ENCODE measurements around the gene GNG7. TPM values are rescaled to one million over a fixed set of nuclear protein-coding genes. Genes with fewer than 3 reads are reported as not detected.

GNG7 gene
- total RNA-seq, 1 donor from 2014 or later, result 11.5 TPM

Small RNA genes within 50 kb of the gene (microRNA-seq; reads per million reads assigned to microRNA genes)
- not detected for gene MIR7850

Other genes with a start within 250 kb of the GNG7 start
- gene LMNB2, start 245.7 kb downstream of the GNG7 start, total RNA-seq, result 16.3 TPM
- 136 TPM for gene GADD45B, start 226.6 kb downstream of the GNG7 start, total RNA-seq
- 0.45 TPM for gene DIRAS1, start 18.7 kb upstream of the GNG7 start, total RNA-seq
- gene SLC39A3, start 37.3 kb upstream of the GNG7 start, total RNA-seq, result 11.7 TPM
- gene SGTA, start 80.6 kb upstream of the GNG7 start, total RNA-seq, result 38.5 TPM
- gene THOP1, start 82.8 kb upstream of the GNG7 start, total RNA-seq, result 29.1 TPM
- gene ZNF554, start 117.2 kb upstream of the GNG7 start, total RNA-seq, result 7.2 TPM
- gene ZNF555, start 138.8 kb upstream of the GNG7 start, total RNA-seq, result 10.3 TPM
- 0.80 TPM for gene ZNF556, start 164.6 kb upstream of the GNG7 start, total RNA-seq
- 3.1 TPM for gene ZNF57, start 198.2 kb upstream of the GNG7 start, total RNA-seq
- gene ZNF77, start 242.3 kb upstream of the GNG7 start, total RNA-seq, result 6.1 TPM

Measured in sciatic nerve (tissue), 1 donor.